IMR-90 (cell line): ENCODE results near the gene PLPP1. TPM values are rescaled to one million over a fixed set of nuclear protein-coding genes. Genes with fewer than 3 reads are reported as not detected.

ENCODE experiments used
- ATAC-seq: fragments of 200-7000 bp; cut with Tn5 transposase; 2 replicates; pipeline ENCODE4 v1.9.1; 2020; ENCODE audit warnings: low read depth, mild to moderate bottlenecking, moderate library complexity
- BruUV-seq: library from RNA; stranded (reverse); fragments of 400-500 nt; replicated peaks from 2 replicates; lab custom pipeline; 2021; lab: Mats Ljungman, UMichigan
- CTCF ChIA-PET: fragments of 300-600 bp; formaldehyde crosslinking; extraction: SDS; loops from one replicate; lab custom pipeline; 2021; ENCODE audit warnings: antibody characterized with exemption; lab: Yijun Ruan, JAX
- POLR2A ChIA-PET: fragments of 300-600 bp; sonication (Branson Sonifier 250); formaldehyde crosslinking; loops from one replicate; lab custom pipeline; 2022; ENCODE audit warnings: antibody characterized with exemption; ENCODE audit not compliant: unreplicated experiment; lab: Charles Lee
- DNase-seq: peaks from one replicate; pipeline ENCODE4 v3.0.0; 2013
- H2AFZ ChIP-seq: replicated peaks from 2 replicates; pipeline ENCODE3; 2013; ENCODE audit warnings: low read length, mild to moderate bottlenecking; ENCODE audit not compliant: poor library complexity
- H2AK5ac ChIP-seq: 2 replicates; pipeline ENCODE4 v1.6.1; 2013; ENCODE audit warnings: low read depth, low read length, inconsistent platforms
- H2AK9ac ChIP-seq: replicated peaks from 2 replicates; pipeline ENCODE3; 2013; ENCODE audit warnings: mild to moderate bottlenecking, low read depth, low read length, moderate library complexity; ENCODE audit not compliant: poor library complexity
- H2BK120ac ChIP-seq: 2 replicates; pipeline ENCODE4 v1.6.1; 2013; ENCODE audit warnings: low read depth, low read length, inconsistent platforms
- H2BK15ac ChIP-seq: 3 replicates; pipeline ENCODE4 v1.6.1; 2013; ENCODE audit warnings: low read depth, low read length, inconsistent platforms
- H2BK20ac ChIP-seq: 2 replicates; pipeline ENCODE4 v1.6.1; 2013; ENCODE audit warnings: low read depth, mild to moderate bottlenecking, inconsistent platforms, low read length, moderate library complexity
- H2BK5ac ChIP-seq: 2 replicates; pipeline ENCODE4 v1.6.1; 2013; ENCODE audit warnings: mild to moderate bottlenecking, low read depth, low read length, inconsistent platforms; ENCODE audit not compliant: poor library complexity, severe bottlenecking
- H3K14ac ChIP-seq: replicated peaks from 2 replicates; pipeline ENCODE4 v1.6.1; 2013; ENCODE audit warnings: low read depth, low read length, inconsistent platforms
- H3K18ac ChIP-seq: 2 replicates; pipeline ENCODE4 v1.6.1; 2013; ENCODE audit warnings: low read depth, low read length, control low read depth
- H3K23ac ChIP-seq: 2 replicates; pipeline ENCODE4 v1.6.1; 2013; ENCODE audit warnings: low read depth, low read length, inconsistent platforms
- H3K27ac ChIP-seq: 2 replicates; pipeline ENCODE4 v1.5.1; 2013; ENCODE audit warnings: mild to moderate bottlenecking, control low read depth, low read length; ENCODE audit not compliant: insufficient read depth
- H3K27me3 ChIP-seq: 2 replicates; pipeline ENCODE4 v1.6.1; 2013; ENCODE audit warnings: low read length; ENCODE audit not compliant: control insufficient read depth, insufficient read depth
- H3K36me3 ChIP-seq: 2 replicates; pipeline ENCODE4 v1.6.1; 2013; ENCODE audit warnings: low read length, mixed read lengths; ENCODE audit not compliant: control insufficient read depth, insufficient read depth
- H3K4ac ChIP-seq: 2 replicates; pipeline ENCODE4 v1.6.1; 2013; ENCODE audit warnings: low read depth, low read length, inconsistent platforms
- H3K4me1 ChIP-seq: 2 replicates; pipeline ENCODE4 v1.6.1; 2013; ENCODE audit warnings: low read length, mixed read lengths; ENCODE audit not compliant: control insufficient read depth, insufficient read depth
- H3K4me2 ChIP-seq: 2 replicates; pipeline ENCODE4 v1.6.1; 2013; ENCODE audit warnings: low read depth, mild to moderate bottlenecking, control low read depth, low read length, moderate library complexity
- H3K4me3 ChIP-seq: 2 replicates; pipeline ENCODE4 v1.5.1; 2013; ENCODE audit warnings: low read depth, mild to moderate bottlenecking, control low read depth, low read length, moderate library complexity; ENCODE audit not compliant: insufficient read depth
- H3K56ac ChIP-seq: 2 replicates; pipeline ENCODE4 v1.6.1; 2013; ENCODE audit warnings: low read length, inconsistent platforms; ENCODE audit not compliant: insufficient read depth; ENCODE audit errors: extremely low read depth
- H3K79me1 ChIP-seq, 2 experiments: 2 replicates each; pipeline ENCODE4 v1.6.1; 2013; ENCODE audit warnings: low read length in 2 of 2, inconsistent platforms in 1 of 2, low read depth in 1 of 2
- H3K9ac ChIP-seq: 2 replicates; pipeline ENCODE4 v1.6.1; 2013; ENCODE audit warnings: low read depth, low read length, control low read depth
- H3K9me1 ChIP-seq: 2 replicates; pipeline ENCODE4 v1.6.1; 2013; ENCODE audit warnings: low read length, inconsistent platforms; ENCODE audit not compliant: insufficient read depth
- H3K9me3 ChIP-seq: 2 replicates; pipeline ENCODE4 v1.6.1; 2013; ENCODE audit warnings: low read length; ENCODE audit not compliant: control insufficient read depth, insufficient read depth
- H4K20me1 ChIP-seq: 2 replicates; pipeline ENCODE4 v1.6.1; 2013; ENCODE audit warnings: low read length, inconsistent platforms; ENCODE audit not compliant: insufficient read depth
- H4K5ac ChIP-seq: 2 replicates; pipeline ENCODE4 v1.6.1; 2013; ENCODE audit warnings: mild to moderate bottlenecking, low read depth, low read length, control low read depth
- H4K8ac ChIP-seq, 2 experiments: 2 replicates each; pipeline ENCODE4 v1.6.1; 2013; ENCODE audit warnings: low read depth in 2 of 2, low read length in 2 of 2, control low read depth in 1 of 2, inconsistent platforms in 1 of 2
- H4K91ac ChIP-seq: 2 replicates; pipeline ENCODE4 v1.6.1; 2013; ENCODE audit warnings: low read depth, low read length, inconsistent platforms; ENCODE audit not compliant: insufficient read depth
- BHLHE40 ChIP-seq: fragments of 150-350 bp; IDR thresholded peaks from 2 replicates; pipeline ENCODE4 v1.6.1; 2016; ENCODE audit warnings: mild to moderate bottlenecking, low read depth, low read length
- ELK1 ChIP-seq: fragments of 150-350 bp; IDR thresholded peaks from 2 replicates; pipeline ENCODE4 v1.6.1; 2016; ENCODE audit warnings: low read depth, mild to moderate bottlenecking, low read length, moderate library complexity, borderline replicate concordance
- FOS ChIP-seq: fragments of 150-350 bp; IDR thresholded peaks from 2 replicates; pipeline ENCODE4 v1.6.1; 2016; ENCODE audit warnings: low read depth, low read length
- MAFK ChIP-seq: IDR thresholded peaks from 2 replicates; pipeline ENCODE4 v1.6.1; 2012; ENCODE audit warnings: low read depth, low read length, improper control_type of control experiment
- MAZ ChIP-seq: IDR thresholded peaks from 2 replicates; pipeline ENCODE4 v1.6.1; 2012; ENCODE audit warnings: low read depth, mild to moderate bottlenecking, low read length, improper control_type of control experiment, moderate library complexity, borderline replicate concordance
- MXI1 ChIP-seq: IDR thresholded peaks from 2 replicates; pipeline ENCODE4 v1.6.1; 2012; ENCODE audit warnings: low read depth, mild to moderate bottlenecking, low read length, moderate library complexity, borderline replicate concordance
- NFE2L2 ChIP-seq: fragments of 150-350 bp; IDR thresholded peaks from 2 replicates; pipeline ENCODE4 v1.6.1; 2016; ENCODE audit warnings: low read depth, mild to moderate bottlenecking, low read length
- POLR2A ChIP-seq: IDR thresholded peaks from 2 replicates; pipeline ENCODE4 v1.6.1; 2012; ENCODE audit warnings: mild to moderate bottlenecking, low read depth, low read length
- RAD21 ChIP-seq: IDR thresholded peaks from 2 replicates; pipeline ENCODE4 v1.6.1; 2012; ENCODE audit warnings: low read length, improper control_type of control experiment
- RFX5 ChIP-seq: IDR thresholded peaks from 2 replicates; pipeline ENCODE4 v1.8.0; 2012; ENCODE audit warnings: low read depth, mild to moderate bottlenecking, low read length, moderate library complexity
- WGBS, 2 experiments: methylation state at CpG; one replicate each; pipeline versions ENCODE4 v1.1.5 to v1.1.7; 2013; ENCODE audit warnings: missing lambda C conversion rate in 2 of 2; ENCODE audit not compliant: insufficient read length in 1 of 2; ENCODE audit errors: extremely low coverage in 2 of 2; 5-methylcytosine and 5-hydroxymethylcytosine counted together
- dilution Hi-C: fragments of 300-500 bp; cut with HindIII; formaldehyde crosslinking; loops from one replicate; pipeline ENCODE4 v1.14.3; 2018; ENCODE audit warnings: low sequenced_read_pairs; ENCODE audit not compliant: unreplicated experiment
- in situ Hi-C: fragments of 300-500 bp; cut with MboI; formaldehyde crosslinking; loops from 3 replicates; pipeline ENCODE4 v1.14.3; 2019; ENCODE audit warnings: low sequenced_read_pairs, inconsistent platforms, mixed read lengths
- intact Hi-C: fragments of 100-400 bp; cut with micrococcal nuclease; formaldehyde crosslinking; loops from 2 replicates; pipeline ENCODE4 v1.10.0; 2022
- polyA plus RNA-seq, 3 experiments: library from polyadenylated mRNA; depleted of rRNA; stranded (reverse); fragments of >200 nt; gene quantifications; 2 replicates each; pipeline ENCODE4 v1.2.3, GENCODE V29; 2012; ENCODE audit warnings: low replicate concordance in 1 of 3
- total RNA-seq: library from RNA; depleted of rRNA; stranded (reverse); fragments of >200 nt; gene quantifications from 2 replicates; pipeline ENCODE4 v1.2.3, GENCODE V29; 2012
- TF ChIP-seq, protein P1 (sequence below): fragments of 150-350 bp; IDR thresholded peaks from 2 replicates; pipeline ENCODE4 v1.6.1; 2017; ENCODE audit warnings: mild to moderate bottlenecking, antibody characterized with exemption, low read length, low read depth
- TF ChIP-seq, protein P2 (sequence below): conservative IDR thresholded peaks from 2 replicates; pipeline ENCODE4 v1.5.1; 2012; ENCODE audit warnings: mild to moderate bottlenecking, low read depth, low read length, improper control_type of control experiment

Gene PLPP1
- total and polyA plus RNA-seq, 2 of the 4 experiments (the other 2 are of a cell fraction) = 19.2 to 21.3 TPM

GRCh38 chr5:55485073-55485472, 49.7 kb downstream of the PLPP1 start:
- Histone ChIP-seq H2BK120ac (no peak overlapping the region), H2AK9ac (no peak overlapping the region), H3K4me1 (peaks cover 6% of the 10 kb centered on the region; the same call in 1 of the 2 replicates), H3K27ac (no peak overlapping the region), H3K79me1 (peaks cover 0 to 6% of the 10 kb centered on the region in 2 experiments; a peak in 2 of 4 replicates), H3K18ac (no peak overlapping the region), H3K56ac (no peak overlapping the region), H3K27me3 (no peaks in the 10 kb centered on the region), H4K91ac (no peak overlapping the region), H2AK5ac (no peak overlapping the region), H2BK15ac (no peak overlapping the region), H3K4me2 (no peak overlapping the region), H2BK5ac (no peak overlapping the region), H2AFZ (no peak overlapping the region), H3K36me3 (no peaks in the 10 kb centered on the region), H2BK20ac (no peak overlapping the region), H4K5ac (no peak overlapping the region), H3K9me3 (no peaks in the 10 kb centered on the region), H3K4me3 (no peak overlapping the region), H3K4ac (no peak overlapping the region), H3K9me1 (peaks cover 6% of the 10 kb centered on the region), H3K14ac (no peak overlapping the region), H4K20me1 (peaks cover 6% of the 10 kb centered on the region; the same call in 1 of the 2 replicates), H3K23ac (0 out of 2 replicates have a peak overlapping the region, but pooled peaks have one; percentile 12), H3K9ac (no peak overlapping the region), H4K8ac (no peak overlapping the region)
- intact Hi-C loops = no loop called here
- TF ChIP-seq ELK1 = no peak
- TF ChIP-seq, protein P1, sequence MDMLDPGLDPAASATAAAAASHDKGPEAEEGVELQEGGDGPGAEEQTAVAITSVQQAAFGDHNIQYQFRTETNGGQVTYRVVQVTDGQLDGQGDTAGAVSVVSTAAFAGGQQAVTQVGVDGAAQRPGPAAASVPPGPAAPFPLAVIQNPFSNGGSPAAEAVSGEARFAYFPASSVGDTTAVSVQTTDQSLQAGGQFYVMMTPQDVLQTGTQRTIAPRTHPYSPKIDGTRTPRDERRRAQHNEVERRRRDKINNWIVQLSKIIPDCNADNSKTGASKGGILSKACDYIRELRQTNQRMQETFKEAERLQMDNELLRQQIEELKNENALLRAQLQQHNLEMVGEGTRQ = no peak
- no peak for TF ChIP-seq MXI1
- no peak for TF ChIP-seq POLR2A
- TF ChIP-seq RAD21 = no peak
- TF ChIP-seq NFE2L2 = no peak
- TF ChIP-seq RFX5 = no peak
- no peak for TF ChIP-seq MAFK
- TF ChIP-seq FOS = no peak
- TF ChIP-seq, protein P2, sequence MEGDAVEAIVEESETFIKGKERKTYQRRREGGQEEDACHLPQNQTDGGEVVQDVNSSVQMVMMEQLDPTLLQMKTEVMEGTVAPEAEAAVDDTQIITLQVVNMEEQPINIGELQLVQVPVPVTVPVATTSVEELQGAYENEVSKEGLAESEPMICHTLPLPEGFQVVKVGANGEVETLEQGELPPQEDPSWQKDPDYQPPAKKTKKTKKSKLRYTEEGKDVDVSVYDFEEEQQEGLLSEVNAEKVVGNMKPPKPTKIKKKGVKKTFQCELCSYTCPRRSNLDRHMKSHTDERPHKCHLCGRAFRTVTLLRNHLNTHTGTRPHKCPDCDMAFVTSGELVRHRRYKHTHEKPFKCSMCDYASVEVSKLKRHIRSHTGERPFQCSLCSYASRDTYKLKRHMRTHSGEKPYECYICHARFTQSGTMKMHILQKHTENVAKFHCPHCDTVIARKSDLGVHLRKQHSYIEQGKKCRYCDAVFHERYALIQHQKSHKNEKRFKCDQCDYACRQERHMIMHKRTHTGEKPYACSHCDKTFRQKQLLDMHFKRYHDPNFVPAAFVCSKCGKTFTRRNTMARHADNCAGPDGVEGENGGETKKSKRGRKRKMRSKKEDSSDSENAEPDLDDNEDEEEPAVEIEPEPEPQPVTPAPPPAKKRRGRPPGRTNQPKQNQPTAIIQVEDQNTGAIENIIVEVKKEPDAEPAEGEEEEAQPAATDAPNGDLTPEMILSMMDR = no peak
- TF ChIP-seq MAZ = no peak
- TF ChIP-seq BHLHE40 = no peak
- in situ Hi-C loops = no loop called here
- ChIA-PET POLR2A (no interaction called here), CTCF (no interaction called here)
- DNase-seq = no peak
- no TSS peak for BruUV-seq
- dilution Hi-C loops = no loop called here
- no peak for ATAC-seq
- WGBS, 2 experiments = no CpG with 5 or more reads among the region's 3 CpGs
